SHP77 treated with DMSO at 0.1 percent for 48 hours (cell line): ENCODE results near the gene KLHL4.
"Not testable (repeated sequence)": the region's sequence is repeated elsewhere in the genome, so short reads cannot be mapped to it uniquely, and the experiment has no call there.

Experiments used
- DNase-seq: peaks from one replicate; lab custom pipeline; 2025; lab: John Stamatoyannopoulos, UW

The KLHL4 gene

GRCh38 chrX:87517571-87518141 is at the start of gene KLHL4:
KLHL4 (plus strand) TSS chrX:87517802; CDS start chrX:87517894, 92 bp downstream.
- no peak for DNase-seq

GRCh38 chrX:87468941-87469340 is 48.7 kb upstream of the KLHL4 start:
- DNase-seq: no peak

- no peak for DNase-seq
Observed at GRCh38 chrX:87475793-87476192, 41.8 kb upstream of the KLHL4 start.

GRCh38 chrX:87478703-87479102 is 38.9 kb upstream of the KLHL4 start:
- DNase-seq: not testable (repeated sequence)

GRCh38 chrX:87489071-87489470 is 28.5 kb upstream of the KLHL4 start:
- DNase-seq: no peak

- no peak for DNase-seq
Observed at GRCh38 chrX:87515836-87516235, 1.8 kb upstream of the KLHL4 start.

- DNase-seq: no peak
Observed at GRCh38 chrX:87516717-87517121, 883 bp upstream of the KLHL4 start.

GRCh38 chrX:87518504-87518903 is 902 bp downstream of the KLHL4 start:
- DNase-seq: no peak

GRCh38 chrX:87525771-87526229 is 8.2 kb downstream of the KLHL4 start:
- DNase-seq: no peak

- no peak for DNase-seq
Observed at GRCh38 chrX:87526281-87526680, 8.7 kb downstream of the KLHL4 start.

GRCh38 chrX:87528487-87528886 is 10.9 kb downstream of the KLHL4 start:
- DNase-seq: no peak

GRCh38 chrX:87571964-87572363 is 54.4 kb downstream of the KLHL4 start:
- no peak for DNase-seq

- no peak for DNase-seq
Observed at GRCh38 chrX:87572901-87573300, 55.3 kb downstream of the KLHL4 start.

- DNase-seq: no peak
Observed at GRCh38 chrX:87578978-87579377, 61.4 kb downstream of the KLHL4 start.

GRCh38 chrX:87580862-87581261 is 63.3 kb downstream of the KLHL4 start:
- no peak for DNase-seq

- DNase-seq: no peak
Observed at GRCh38 chrX:87582453-87582852, 64.9 kb downstream of the KLHL4 start.

GRCh38 chrX:87583679-87584078 is 66.1 kb downstream of the KLHL4 start:
- peak; percentile 2 for DNase-seq

- no peak for DNase-seq
Observed at GRCh38 chrX:87616371-87616770, 98.8 kb downstream of the KLHL4 start.

- DNase-seq: peak; percentile 27
Observed at GRCh38 chrX:87621697-87622096, 104.1 kb downstream of the KLHL4 start.

GRCh38 chrX:87626996-87627395 is 109.4 kb downstream of the KLHL4 start:
- no peak for DNase-seq

- DNase-seq: no peak
Observed at GRCh38 chrX:87634361-87634760, 116.8 kb downstream of the KLHL4 start.

GRCh38 chrX:87636533-87636932 is 118.9 kb downstream of the KLHL4 start:
- DNase-seq: no peak

GRCh38 chrX:87641439-87641838 is 123.8 kb downstream of the KLHL4 start:
- not testable (repeated sequence) for DNase-seq

- no peak for DNase-seq
Observed at GRCh38 chrX:87661761-87662160, 144.2 kb downstream of the KLHL4 start.
